GM18498 (cell line): ENCODE results near the gene BPNT1.
"Not testable (repeated sequence)": the region's sequence is repeated elsewhere in the genome, so short reads cannot be mapped to it uniquely, and the experiment has no call there.

ENCODE experiments used
- ATAC-seq: cut with Tn5 transposase; IDR thresholded peaks from one replicate; pipeline ENCODE4 v1.9.1; 2021; ENCODE audit warnings: mild to moderate bottlenecking, moderate library complexity; ENCODE audit not compliant: unreplicated experiment

BPNT1 gene

DNA sequence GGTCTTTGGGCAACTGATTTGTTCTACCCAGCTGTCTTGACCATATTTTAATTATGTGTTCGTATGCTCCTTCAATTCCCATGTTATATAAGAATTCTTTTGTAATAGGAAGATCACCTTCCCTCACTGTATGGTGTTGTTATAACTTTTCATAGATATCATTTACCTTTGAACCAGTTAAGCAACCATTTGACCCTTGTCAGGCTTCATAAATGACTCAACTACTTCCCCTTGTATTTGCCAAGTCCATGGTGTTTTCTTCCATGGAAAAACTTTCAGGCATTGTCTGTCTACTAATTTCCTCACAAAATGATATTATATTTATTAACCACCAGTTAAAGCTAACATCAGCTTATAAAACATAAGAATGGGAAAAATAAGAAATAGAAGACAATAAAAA lies 5.1 kb downstream of the BPNT1 start:
- no peak for ATAC-seq

DNA sequence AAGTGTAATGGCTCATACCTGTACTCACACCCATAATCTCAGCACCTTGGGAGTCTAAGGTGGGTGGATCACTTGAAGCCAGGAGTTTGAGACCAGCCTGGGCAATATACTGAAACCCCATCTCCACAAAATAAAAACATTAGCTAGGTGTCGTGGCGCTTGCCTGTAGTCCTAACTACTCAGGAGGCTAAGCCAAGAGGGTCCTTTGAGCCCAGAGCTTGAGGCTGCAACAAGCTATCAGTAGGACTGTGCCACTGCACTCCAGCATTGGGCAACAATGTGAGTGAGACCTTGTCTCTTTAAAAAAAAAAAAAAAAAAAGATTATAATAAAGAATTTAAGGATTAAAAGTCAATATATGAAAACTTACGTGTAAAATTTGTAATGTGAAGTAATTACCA lies 11.7 kb downstream of the BPNT1 start:
- ATAC-seq = no peak

DNA sequence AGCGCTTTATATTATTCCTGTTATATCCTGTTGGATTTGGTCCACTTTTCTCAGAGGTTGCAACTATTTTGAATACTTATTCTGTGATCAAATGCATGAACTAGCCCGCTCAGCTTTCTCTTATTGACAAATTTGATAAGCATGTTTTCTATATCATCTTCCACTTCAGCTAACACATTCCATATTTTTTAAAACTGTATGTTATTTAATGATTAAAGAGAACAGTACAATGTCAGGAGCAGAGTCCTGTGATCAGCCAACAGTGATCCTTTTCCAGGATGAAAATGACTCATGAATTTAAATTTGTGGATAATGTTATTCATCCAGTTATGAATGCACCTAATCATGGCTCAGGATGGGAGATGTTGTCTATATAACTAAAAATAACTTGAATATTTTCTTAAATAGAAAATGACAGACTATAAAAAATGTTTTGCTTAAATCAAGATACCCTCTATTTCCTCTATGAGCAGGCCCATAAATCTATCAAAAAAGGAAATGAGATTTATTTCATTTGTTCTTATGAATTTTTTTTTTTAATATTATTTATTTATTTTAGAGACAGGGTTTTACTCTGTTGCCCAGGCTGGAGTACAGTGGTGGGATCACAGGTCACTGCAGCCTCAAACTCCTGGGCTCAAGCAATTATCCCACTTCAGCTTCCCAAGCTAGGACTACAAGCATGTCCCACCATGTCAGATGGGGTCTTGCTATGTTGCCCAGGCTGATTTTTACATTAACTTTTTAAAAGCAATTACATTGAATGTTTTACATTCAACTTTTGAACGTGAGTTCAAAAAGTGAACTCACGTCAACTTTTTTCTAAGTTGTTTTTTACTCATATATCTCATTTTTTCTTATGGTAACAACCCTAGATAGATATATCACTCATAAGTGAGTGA lies 12.5 kb downstream of the BPNT1 start:
- ATAC-seq = no peak

DNA sequence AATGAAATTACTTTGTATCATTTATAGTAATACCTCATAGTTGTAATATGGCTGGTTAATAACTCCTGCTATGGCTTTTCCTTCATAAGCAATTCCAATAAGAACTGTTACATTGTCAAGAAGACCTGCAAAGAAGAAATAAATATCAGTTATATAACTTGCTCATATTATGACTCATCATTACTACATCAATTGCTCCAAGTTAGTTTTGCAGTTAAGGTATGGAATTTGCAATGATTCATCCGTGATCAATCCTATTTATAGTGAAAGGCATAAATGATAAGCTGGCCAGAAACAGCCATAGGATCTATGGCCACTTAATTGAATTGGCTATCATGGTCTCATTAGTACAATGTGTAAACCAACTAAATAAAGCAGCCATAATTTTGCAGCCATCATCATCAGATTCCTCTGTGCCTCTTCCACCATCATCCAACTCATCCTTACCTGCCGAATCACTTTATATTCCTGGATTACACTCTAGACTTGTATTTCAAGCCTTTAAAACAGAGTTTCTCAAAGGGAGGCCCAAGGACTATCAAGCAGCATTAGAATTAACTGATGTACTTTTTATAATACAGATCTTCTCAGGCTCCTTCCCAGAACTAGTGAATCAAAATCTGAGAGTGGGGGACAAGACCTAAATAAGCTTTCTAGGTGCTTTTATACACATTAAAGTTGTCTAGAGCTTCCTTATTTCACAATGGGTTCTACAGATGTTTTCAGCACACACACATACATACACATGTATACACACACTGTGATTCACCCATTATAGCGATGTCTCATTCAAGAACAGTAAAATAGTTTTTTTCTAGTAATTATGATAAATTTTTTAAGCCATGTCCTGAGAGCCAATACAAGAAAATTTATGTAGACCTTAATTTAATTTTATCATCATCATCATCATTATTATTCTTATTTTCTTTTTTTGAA lies 22.1 kb downstream of the BPNT1 start:
- ATAC-seq = no peak

DNA sequence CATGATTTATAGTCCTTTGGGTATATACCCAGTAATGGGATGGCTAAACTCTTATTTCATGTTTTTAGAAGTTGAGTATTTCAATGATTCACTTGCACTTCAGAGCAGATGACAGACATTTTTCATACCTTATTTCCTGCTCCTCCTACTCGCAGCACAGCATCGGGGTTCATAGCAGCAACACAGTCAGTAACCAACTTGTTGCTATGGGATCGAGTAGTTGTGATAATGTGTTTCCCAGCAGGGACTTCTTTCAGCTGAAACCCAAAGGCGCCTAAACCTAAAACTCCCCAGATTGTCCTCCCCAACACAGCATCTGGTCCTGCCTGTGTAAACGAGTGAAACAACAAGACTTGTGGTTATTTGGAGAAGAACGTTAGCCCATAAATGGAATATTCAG lies 27.0 kb downstream of the BPNT1 start:
- ATAC-seq = no peak

DNA sequence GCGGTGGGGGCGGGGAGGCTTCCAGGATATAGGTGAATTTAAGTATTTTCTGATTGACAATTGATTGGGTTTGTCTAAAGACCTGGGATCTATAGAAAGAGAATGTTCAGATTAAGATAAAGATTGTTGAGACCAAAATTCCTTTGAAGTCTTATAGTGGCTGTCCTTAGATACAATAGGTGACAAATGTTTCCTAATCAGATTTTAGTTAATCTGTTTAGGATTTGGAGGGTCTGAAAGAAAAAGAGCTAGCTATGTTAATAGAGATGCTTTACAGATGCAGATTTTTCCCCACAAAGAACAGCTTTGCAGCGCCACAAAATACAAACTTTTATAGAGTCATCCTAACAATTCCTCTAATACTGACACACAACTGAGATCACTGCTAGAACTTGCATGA lies 28.7 kb downstream of the BPNT1 start:
- no peak for ATAC-seq

DNA sequence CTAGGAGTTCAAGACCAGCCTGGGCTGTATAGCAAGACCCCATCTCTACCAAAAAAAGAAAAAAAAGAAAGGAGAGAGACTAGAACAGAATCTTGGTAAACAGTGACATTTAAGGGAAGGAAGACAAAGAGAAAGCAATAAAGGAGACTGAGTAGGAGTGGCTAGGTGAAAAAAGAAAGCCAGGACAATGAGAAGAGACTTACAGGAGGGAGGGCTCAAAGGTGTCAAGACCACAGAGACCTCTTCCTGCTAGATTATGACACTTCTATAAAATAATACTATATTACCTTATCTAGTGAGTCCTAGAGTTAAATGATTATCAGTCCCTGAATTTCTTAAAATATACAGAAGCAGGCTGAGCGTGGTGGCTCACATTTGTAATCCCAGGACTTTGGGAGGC lies 33.2 kb downstream of the BPNT1 start:
- no peak for ATAC-seq

DNA sequence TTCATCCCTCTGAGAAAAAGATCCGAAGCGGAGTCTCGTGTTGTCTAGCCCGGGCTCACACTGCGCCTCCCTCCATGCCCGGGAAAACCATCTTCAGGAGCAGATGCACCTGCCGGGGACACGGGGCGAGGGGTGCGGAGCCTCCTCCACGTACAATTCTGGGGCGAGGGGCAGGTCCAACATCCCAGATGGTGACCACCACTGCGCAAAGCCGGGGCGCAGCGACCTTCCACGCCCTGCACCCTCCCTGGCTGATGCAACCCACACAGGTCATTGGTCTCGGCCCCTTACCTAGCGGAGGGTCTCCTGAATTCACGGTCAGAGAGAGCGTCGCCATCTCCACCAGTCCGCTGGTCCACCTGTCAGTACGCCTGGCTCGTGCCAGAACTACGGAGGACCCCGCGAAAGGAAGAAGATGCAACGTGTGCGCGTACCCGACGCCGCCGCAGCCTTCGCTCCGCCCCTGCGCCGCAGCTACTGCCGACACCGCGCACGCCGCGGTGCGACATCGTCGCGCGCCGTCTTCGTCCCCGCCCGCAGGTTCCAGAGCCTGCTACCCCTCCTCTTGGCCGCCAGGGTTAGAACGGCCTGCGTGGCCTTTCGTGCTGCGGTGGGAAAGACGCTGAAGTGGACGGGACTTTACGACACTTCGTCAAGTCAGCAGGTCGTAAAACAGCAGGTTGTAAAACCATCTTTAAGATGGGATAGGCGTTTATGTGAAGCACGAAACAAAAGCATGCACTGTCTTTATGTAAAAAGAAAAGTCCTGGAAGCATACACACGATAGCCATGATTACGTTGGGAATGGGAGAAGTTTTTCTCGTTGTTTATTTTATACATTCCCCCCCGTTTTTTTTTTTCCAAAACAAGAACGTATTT lies 43.3 kb downstream of the BPNT1 start, which contains the start of gene EPRS1:
TSS of gene EPRS1 (minus strand) at position 454 of the 879 bp plus-strand sequence. CDS start at position 337, 117 bp downstream.
- peak; percentile 99 for ATAC-seq

DNA sequence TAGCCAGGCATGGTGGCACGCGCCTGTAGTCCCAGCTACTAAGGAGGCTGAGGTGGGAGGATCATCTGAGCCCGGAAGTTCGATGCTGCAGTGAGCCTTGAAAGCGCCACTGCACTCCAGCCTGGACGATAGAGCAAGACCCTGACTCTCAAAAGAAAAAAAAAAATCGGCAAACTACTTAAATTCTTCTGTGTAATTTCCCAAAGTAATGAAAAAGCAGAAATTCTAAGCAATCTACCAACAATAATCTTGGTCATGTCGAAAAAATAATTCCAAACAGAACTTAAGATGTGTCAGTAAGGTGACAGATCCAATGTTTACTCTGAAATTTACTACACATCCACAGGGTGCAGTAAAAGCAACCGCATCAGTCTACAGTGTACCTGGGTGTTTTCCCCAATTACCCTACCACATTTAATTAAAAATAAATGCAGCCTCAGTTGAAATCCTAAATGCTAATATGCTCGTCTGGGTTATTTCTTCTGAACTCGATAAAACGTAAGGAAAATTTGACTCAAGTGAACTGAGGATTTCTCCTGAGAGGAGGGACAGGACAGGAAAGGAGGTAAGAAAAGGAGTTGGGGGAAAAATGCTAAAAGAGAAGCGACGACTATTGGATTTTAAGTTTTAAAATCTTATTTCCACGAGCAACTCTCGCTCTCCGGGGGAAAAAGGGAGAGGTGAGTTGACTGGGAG lies 44.1 kb downstream of the BPNT1 start:
- ATAC-seq = peak; percentile 24

DNA sequence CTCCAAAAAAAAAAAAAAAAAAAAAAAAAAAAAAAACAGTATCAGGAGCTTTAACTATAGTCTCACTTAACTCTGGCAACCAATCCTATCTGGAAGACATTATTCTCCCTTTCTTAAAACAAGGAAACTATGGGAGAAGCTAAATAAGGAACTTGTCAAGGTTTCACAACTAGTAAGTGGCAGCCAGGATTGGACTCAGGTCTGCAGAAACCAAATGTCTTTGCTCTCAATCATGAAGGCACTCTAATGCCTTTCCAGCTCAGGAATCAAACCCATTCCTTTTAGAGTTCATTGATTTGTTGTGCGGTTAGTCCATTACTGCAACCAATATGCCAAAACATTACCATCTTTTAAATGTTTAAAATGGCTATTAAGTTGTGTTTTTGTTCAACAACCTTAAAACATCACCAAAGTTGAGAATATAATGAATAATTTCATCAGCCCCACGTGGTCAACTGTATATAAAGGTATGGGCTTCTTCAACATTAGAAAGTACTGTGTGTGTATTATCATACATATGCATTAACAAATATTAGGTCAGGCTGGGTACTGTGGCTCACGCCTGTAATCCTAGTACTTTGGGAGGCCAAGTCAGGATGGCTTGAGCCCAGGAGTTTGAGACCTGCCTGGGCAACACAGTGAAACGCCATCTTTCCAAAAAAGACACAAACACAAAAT lies 44.8 kb downstream of the BPNT1 start:
- no peak for ATAC-seq

DNA sequence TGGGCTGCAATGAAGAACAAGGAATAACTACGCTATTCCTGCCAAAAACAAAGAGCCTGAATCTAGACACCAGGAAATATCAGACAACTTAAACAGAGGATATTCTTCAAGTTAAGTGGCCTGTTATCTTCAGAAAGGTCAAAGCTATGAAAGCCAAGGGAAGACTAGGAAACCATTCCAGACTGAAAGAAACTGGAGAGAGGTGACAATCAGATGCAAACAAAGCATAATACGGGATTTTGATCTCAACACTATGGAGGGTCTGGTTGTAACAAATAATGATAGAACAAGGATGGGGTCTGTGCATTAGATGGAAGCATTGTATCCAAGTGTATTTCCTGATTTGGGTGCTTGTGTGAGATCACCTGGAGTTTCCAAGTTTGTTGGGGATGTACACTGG lies 45.9 kb downstream of the BPNT1 start:
- no peak for ATAC-seq

DNA sequence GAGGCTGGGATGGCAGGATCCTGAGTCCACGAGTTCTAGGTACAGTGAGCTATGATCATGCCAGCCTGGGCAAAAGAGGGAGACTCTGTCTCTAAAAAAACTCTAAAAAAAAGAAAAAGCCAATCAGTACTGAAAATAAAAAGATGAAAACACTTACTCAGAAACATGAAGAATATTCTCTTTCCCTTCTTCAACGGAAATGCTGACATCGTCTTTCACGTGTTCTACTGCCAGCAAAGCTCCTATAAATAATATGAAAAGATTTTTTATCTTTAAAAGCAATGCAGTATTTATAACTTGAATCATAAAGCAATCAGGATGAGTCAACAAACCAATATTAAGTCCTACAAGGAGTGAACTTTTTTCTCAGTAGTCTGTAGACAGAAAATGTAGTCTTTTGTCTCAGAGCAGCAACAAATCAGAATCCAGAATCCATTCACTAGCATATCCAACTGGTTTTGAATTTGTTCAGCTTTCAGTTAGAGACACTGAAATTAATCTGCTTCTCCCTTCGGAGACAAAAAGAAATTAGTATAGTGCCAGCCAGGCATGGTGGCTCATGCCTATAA lies 49.5 kb downstream of the BPNT1 start:
- ATAC-seq = no peak

DNA sequence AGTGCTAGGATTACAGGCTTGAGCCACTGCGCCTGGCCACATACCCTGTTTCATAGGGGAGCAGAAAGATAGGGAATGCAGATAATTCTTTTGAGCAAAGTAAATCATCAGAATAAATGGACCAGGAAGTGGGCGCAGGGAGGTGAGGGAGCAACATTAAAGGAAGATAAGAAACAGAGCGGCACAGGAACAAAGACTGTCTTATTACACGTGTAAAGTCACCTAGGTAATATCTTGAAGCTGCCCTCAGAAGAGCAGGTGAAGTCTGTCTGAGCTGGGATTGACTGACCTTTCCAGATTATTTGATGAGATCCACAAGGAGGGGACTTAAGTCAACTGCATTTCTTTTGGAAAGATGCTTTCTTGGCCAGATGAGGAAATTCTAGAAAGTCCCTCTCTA lies 50.9 kb downstream of the BPNT1 start:
- no peak for ATAC-seq

DNA sequence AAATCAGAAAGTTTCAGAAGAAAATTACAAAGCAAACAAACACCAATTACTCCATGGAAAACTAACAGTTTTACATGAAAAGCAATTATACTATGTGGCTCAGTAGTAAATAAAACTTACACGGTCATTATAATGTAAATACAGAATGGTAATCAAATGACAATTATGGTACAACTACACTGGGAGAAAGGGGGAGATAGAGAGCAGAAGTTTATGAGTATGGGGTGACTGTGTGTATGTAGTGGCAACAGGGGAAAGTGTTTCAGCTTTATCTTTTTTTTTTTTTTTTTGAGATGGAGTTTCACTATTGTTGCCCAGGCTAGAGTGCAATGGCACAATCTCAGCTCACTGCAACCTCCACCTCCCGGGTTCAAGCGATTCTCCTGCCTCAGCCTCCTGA lies 51.8 kb downstream of the BPNT1 start:
- not testable (repeated sequence) for ATAC-seq

DNA sequence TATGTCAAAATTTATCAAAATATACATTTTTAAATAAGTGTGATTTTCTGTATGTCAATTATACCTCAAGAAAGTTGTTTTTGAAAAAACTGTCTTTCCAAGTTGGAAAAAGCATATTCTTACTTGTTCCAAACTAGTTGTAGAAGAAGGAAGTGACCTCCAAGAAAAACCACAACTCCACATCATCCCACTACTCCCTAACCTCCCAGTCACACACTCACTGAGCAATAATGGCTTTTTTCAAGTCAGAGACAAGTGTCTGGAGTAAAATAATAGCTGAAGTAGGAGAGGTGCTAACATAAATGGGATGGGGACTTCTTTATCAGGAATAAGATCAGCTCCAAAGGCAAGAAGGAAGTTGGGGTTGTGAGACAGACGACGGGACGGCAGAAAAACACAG lies 56.7 kb downstream of the BPNT1 start:
- ATAC-seq = no peak

DNA sequence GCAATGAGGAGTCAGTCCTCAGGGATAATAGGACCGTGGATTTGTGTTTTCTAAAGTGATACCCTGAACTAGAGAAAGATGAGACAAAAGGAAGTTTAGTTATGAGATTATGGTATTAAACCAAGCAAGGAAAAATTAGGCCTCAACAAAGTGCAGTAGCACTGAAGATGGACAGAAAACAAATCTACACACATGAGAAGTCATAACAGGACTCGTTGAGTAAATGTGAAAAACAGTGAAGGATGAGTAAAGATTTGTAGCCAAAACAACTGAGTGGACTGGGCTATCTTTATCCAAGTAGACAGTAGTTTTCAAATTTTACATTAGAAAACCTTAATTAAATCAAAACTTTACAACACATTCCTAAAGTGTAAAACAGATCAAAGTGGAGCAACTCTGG lies 58.3 kb downstream of the BPNT1 start:
- no peak for ATAC-seq

DNA sequence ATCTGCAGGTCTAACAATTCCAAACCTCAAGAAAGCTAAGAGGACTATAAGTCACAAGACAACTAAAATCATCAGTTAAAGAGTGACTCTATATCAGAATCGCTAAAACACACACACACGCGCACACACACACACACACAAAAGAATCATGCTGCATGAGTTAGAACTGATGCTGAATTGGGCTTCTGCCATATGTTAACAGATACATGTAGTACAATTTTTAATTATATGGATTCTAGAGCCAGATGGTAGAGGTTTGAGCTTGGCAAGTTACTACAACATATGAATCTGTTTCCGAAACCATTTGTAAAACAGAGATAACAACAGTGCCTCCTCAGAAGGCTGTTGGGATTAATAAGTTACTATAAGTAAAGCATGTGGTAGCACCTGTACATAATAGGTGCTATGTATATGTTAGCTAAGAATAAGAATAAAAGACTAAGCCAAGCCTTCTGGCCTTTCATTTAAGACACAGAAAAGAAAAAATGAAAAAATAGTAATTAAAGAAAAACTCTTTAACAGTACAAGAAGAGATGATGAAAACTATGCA lies 61.2 kb downstream of the BPNT1 start:
- no peak for ATAC-seq

DNA sequence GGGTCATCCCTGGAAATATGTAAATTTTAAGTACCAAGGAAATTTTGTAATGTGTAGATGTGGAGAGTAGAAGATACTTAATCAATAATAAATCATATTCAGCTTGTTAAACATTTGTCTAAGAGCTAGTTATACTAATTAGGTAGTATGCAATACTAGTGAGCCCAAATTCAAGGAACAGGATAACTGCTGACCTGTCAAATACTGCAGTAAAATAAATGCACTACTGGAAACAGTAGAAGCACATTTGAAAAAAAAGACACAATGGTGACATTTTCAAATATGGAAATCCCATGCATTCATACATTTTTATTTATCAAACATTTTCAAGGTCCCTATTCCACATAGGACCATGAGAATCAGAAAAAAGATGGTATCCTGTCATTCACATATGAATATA lies 70.5 kb downstream of the BPNT1 start:
- ATAC-seq = no peak

DNA sequence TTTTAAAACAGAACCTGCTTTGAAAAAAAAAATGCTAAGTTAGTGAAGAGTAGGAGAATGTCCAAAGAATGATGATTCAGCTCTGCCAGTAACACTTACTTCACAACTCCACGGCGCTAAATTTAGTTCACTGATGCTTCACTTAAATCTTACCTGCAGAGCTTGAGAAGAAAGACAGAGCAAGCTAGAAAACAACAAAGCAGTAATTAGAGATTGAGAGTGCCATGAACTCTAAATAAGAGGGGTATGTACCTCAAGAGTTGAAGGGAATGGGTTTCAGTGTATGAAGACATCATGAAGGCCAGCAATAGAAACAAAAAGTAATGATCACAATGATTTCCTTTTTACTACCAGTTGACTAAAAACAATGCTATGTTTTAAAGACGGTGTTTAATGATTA lies 76.1 kb downstream of the BPNT1 start:
- ATAC-seq = peak; percentile 56
